HG02588 (cell line): Measurements from ENCODE around the gene PSORS1C1.

Experiments used
- ATAC-seq: cut with Tn5 transposase; IDR thresholded peaks from one replicate; pipeline ENCODE4 v1.9.1; 2021; ENCODE audit warnings: mild to moderate bottlenecking, moderate library complexity; ENCODE audit not compliant: unreplicated experiment

PSORS1C1 gene

GRCh38 chr6:31125586-31126363, 11.2 kb downstream of the PSORS1C1 start:
- ATAC-seq = no peak

GRCh38 chr6:31126396-31127175, 12.0 kb downstream of the PSORS1C1 start:
- ATAC-seq = no peak

- no peak for ATAC-seq
Observed at GRCh38 chr6:31128093-31128676, 13.6 kb downstream of the PSORS1C1 start.

GRCh38 chr6:31129130-31129529, 14.5 kb downstream of the PSORS1C1 start:
- ATAC-seq = no peak

GRCh38 chr6:31130751-31131150, 16.2 kb downstream of the PSORS1C1 start:
- ATAC-seq = no peak

GRCh38 chr6:31131595-31131994, 17.0 kb downstream of the PSORS1C1 start:
- ATAC-seq = no peak

GRCh38 chr6:31132806-31133205, 18.2 kb downstream of the PSORS1C1 start:
- no peak for ATAC-seq

- no peak for ATAC-seq
Observed at GRCh38 chr6:31135710-31136109, 21.1 kb downstream of the PSORS1C1 start.

GRCh38 chr6:31138982-31139381, 24.4 kb downstream of the PSORS1C1 start, which contains the start of gene PSORS1C2:
Gene PSORS1C2, minus strand, starts transcription at chr6:31139066. Its CDS starts 40 bp downstream, at chr6:31139026.
- ATAC-seq = no peak

- ATAC-seq = no peak
Observed at GRCh38 chr6:31139599-31139998, 25.0 kb downstream of the PSORS1C1 start.

GRCh38 chr6:31140643-31141042, 26.0 kb downstream of the PSORS1C1 start:
- no peak for ATAC-seq

- no peak for ATAC-seq
Observed at GRCh38 chr6:31142361-31142761, 27.8 kb downstream of the PSORS1C1 start.

- ATAC-seq = no peak
Observed at GRCh38 chr6:31143148-31143547, 28.5 kb downstream of the PSORS1C1 start.

GRCh38 chr6:31144296-31144969, 29.8 kb downstream of the PSORS1C1 start:
- ATAC-seq = no peak

- no peak for ATAC-seq
Observed at GRCh38 chr6:31144970-31145340, 30.4 kb downstream of the PSORS1C1 start.

- no peak for ATAC-seq
Observed at GRCh38 chr6:31145386-31145785, 30.8 kb downstream of the PSORS1C1 start.

- ATAC-seq = no peak
Observed at GRCh38 chr6:31149827-31150447, 35.3 kb downstream of the PSORS1C1 start.

- ATAC-seq = no peak
Observed at GRCh38 chr6:31152781-31153180, 38.2 kb downstream of the PSORS1C1 start.

- no peak for ATAC-seq
Observed at GRCh38 chr6:31154436-31154835, 39.8 kb downstream of the PSORS1C1 start.

GRCh38 chr6:31156641-31157040, 42.0 kb downstream of the PSORS1C1 start:
- no peak for ATAC-seq
